ENCODE results near the gene LINC00632.

Gene LINC00632

DNA sequence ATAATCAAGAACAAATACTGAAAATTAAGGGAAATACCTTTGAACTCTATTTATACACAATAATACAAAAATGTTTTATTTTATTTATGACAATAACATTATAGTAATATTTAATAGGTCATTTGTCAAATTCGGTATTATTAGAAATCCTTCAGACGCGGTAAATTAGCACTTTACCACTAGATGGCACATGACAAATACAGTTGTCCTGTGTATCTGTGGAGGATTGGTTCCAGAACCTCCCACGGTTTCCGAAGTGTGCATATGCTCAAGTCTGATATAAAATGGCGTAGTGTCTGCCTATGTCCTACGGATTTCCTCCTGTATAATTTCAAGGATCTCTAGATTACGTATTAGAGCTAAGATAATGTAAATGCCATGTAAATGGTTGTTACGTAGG is 8.1 kb upstream of the LINC00632 start:
- Histone ChIP-seq H3K27ac (ENCODE audit: low read length) (no peak overlapping the region), H3K9ac (ENCODE audit: low read depth, low read length) (no peak overlapping the region), H3K4me3 (ENCODE audit: low read depth in 1 of 2, low read length in 2 of 2) (no peak overlapping the region), H3K4me2 (ENCODE audit: insufficient read depth, low read length) (no peak overlapping the region), H3K79me2 (ENCODE audit: insufficient read depth, low read length) (no peaks in the 10 kb centered on the region), H3K9me3 (ENCODE audit: insufficient read depth, low read length, severe bottlenecking) (no peaks in the 10 kb centered on the region), H3K36me3 (ENCODE audit: insufficient read depth, low read length) (no peaks in the 10 kb centered on the region), H4K20me1 (ENCODE audit: insufficient read depth, low read length) (no peaks in the 10 kb centered on the region), H3K4me1 (ENCODE audit: insufficient read depth, low read length) (no peaks in the 10 kb centered on the region), H2AFZ (ENCODE audit: low read depth, low read length) (no peak overlapping the region), H3K27me3 (ENCODE audit: insufficient read depth, low read length, poor library complexity) (no peaks in the 10 kb centered on the region)
- TF ChIP-seq, protein P1, sequence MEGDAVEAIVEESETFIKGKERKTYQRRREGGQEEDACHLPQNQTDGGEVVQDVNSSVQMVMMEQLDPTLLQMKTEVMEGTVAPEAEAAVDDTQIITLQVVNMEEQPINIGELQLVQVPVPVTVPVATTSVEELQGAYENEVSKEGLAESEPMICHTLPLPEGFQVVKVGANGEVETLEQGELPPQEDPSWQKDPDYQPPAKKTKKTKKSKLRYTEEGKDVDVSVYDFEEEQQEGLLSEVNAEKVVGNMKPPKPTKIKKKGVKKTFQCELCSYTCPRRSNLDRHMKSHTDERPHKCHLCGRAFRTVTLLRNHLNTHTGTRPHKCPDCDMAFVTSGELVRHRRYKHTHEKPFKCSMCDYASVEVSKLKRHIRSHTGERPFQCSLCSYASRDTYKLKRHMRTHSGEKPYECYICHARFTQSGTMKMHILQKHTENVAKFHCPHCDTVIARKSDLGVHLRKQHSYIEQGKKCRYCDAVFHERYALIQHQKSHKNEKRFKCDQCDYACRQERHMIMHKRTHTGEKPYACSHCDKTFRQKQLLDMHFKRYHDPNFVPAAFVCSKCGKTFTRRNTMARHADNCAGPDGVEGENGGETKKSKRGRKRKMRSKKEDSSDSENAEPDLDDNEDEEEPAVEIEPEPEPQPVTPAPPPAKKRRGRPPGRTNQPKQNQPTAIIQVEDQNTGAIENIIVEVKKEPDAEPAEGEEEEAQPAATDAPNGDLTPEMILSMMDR (IDR thresholded peaks at IDR 0.05; ENCODE audit: borderline replicate concordance, extremely low read depth, low read length, poor library complexity, severe bottlenecking): peak; percentile 36
- no peak for TF ChIP-seq EZH2 (IDR thresholded peaks at IDR 0.05; ENCODE audit: borderline replicate concordance, low read depth, low read length, severe bottlenecking)
- no peak for ATAC-seq (ENCODE audit: insufficient read depth, low read depth)
- DNase-seq: no peak

DNA sequence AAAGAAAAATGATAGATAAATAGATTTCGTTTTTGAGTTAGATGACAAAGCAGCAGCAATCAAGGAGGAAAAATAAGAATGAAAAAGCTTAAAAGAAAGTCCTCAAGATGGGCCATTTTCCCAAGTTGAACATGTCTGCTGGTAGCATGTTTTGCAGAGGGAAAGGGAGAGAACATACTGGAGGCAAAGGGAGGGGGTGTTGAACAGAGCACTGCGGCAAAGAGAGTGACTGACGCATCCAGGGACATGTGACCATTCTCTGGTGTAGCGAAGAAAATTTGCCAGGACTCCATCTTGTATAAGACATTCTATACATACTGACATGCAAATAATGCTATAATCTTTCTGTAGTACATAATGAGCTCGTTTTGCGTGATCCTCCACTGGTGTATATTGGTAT is 1.2 kb downstream of the LINC00632 start:
- ATAC-seq (ENCODE audit: insufficient read depth, low read depth) (no peak), DNase-seq (no peak)
- Histone ChIP-seq H3K79me2 (ENCODE audit: insufficient read depth, low read length) (no peaks in the 10 kb centered on the region), H4K20me1 (ENCODE audit: insufficient read depth, low read length) (no peaks in the 10 kb centered on the region), H3K27me3 (ENCODE audit: insufficient read depth, low read length, poor library complexity) (no peaks in the 10 kb centered on the region), H2AFZ (ENCODE audit: low read depth, low read length) (no peak overlapping the region), H3K4me2 (ENCODE audit: insufficient read depth, low read length) (no peak overlapping the region), H3K9me3 (ENCODE audit: insufficient read depth, low read length, severe bottlenecking) (no peaks in the 10 kb centered on the region), H3K4me1 (ENCODE audit: insufficient read depth, low read length) (no peaks in the 10 kb centered on the region), H3K36me3 (ENCODE audit: insufficient read depth, low read length) (no peaks in the 10 kb centered on the region), H3K4me3 (ENCODE audit: low read depth in 1 of 2, low read length in 2 of 2) (no peak overlapping the region), H3K9ac (ENCODE audit: low read depth, low read length) (no peak overlapping the region), H3K27ac (ENCODE audit: low read length) (no peak overlapping the region)
- TF ChIP-seq EZH2 (IDR thresholded peaks at IDR 0.05; ENCODE audit: borderline replicate concordance, low read depth, low read length, severe bottlenecking): no peak
- TF ChIP-seq, protein P1 (IDR thresholded peaks at IDR 0.05; ENCODE audit: borderline replicate concordance, extremely low read depth, low read length, poor library complexity, severe bottlenecking): no peak

GRCh38 chrX:140711894-140712293 is 2.3 kb downstream of the LINC00632 start:
- Histone ChIP-seq H3K36me3 (ENCODE audit: insufficient read depth, low read length) (no peaks in the 10 kb centered on the region), H3K4me2 (ENCODE audit: insufficient read depth, low read length) (no peak overlapping the region), H3K27ac (ENCODE audit: low read length) (no peak overlapping the region), H3K9ac (ENCODE audit: low read depth, low read length) (no peak overlapping the region), H2AFZ (ENCODE audit: low read depth, low read length) (no peak overlapping the region), H3K4me1 (ENCODE audit: insufficient read depth, low read length) (no peaks in the 10 kb centered on the region), H3K4me3 (ENCODE audit: low read depth in 1 of 2, low read length in 2 of 2) (no peak overlapping the region), H4K20me1 (ENCODE audit: insufficient read depth, low read length) (no peaks in the 10 kb centered on the region), H3K9me3 (ENCODE audit: insufficient read depth, low read length, severe bottlenecking) (no peaks in the 10 kb centered on the region), H3K27me3 (ENCODE audit: insufficient read depth, low read length, poor library complexity) (no peaks in the 10 kb centered on the region), H3K79me2 (ENCODE audit: insufficient read depth, low read length) (no peaks in the 10 kb centered on the region)
- ATAC-seq (ENCODE audit: insufficient read depth, low read depth) (no peak), DNase-seq (no peak)
- no peak for TF ChIP-seq EZH2 (IDR thresholded peaks at IDR 0.05; ENCODE audit: borderline replicate concordance, low read depth, low read length, severe bottlenecking)
- TF ChIP-seq, protein P1 (IDR thresholded peaks at IDR 0.05; ENCODE audit: borderline replicate concordance, extremely low read depth, low read length, poor library complexity, severe bottlenecking): no peak

Data from DND-41 (cell line).